C4-2B (cell line): ENCODE measurements around the gene TXNDC12.

Source experiments
- CTCF ChIP-seq: fragments of 450-650 bp; conservative IDR thresholded peaks from 2 replicates; pipeline ENCODE4 v1.5.1; 2017; ENCODE audit warnings: mild to moderate bottlenecking
- ZFX ChIP-seq: fragments of 450-650 bp; IDR thresholded peaks from 2 replicates; pipeline ENCODE4 v1.6.1; 2017

- TF ChIP-seq CTCF: no peak
- no peak for TF ChIP-seq ZFX
Measured at GRCh38 chr1:52034050-52034384, 21.0 kb downstream of the TXNDC12 start.
